ENCODE data around the gene ELMO1. TPM values are rescaled to one million over a fixed set of nuclear protein-coding genes. Genes with fewer than 3 reads are reported as not detected.

Gene ELMO1
- total RNA-seq, 1 experiment from 2014 or later: 1.1 TPM

DNA sequence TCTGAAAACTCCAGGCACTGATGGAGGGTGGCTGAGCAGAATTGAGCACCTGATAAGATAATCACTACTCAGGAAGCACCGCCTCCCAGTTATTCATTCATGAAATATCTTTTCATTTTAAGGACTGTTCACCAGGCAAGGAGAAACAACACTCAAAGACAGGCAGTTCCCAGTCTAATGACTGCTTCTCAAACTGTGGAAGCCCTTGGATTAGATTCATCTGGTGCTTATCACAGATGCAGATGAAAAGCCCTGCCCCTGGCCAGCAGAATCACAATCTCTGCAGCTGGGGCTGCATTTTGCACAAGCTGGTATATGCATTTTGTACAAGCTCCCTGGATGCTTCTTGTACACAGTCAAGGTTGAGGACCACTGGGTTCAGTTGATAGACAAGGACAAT is 109.7 kb downstream of the ELMO1 start:
- RAD21 ChIA-PET (ENCODE audit: low non-redundant PET in 1 of 2, low total read pairs in 2 of 2, uncharacterized antibody in 2 of 2, unreplicated experiment in 2 of 2): no interaction called here
- Histone ChIP-seq H3K79me2 (ENCODE audit: insufficient read depth, low read length) (no peaks in the 10 kb centered on the region), H2AFZ (ENCODE audit: low read depth, low read length, poor library complexity, severe bottlenecking) (no peak overlapping the region), H4K20me1 (ENCODE audit: insufficient read depth) (no peaks in the 10 kb centered on the region), H3K27me3 (ENCODE audit: insufficient read depth, low read length) (peaks cover 25% of the 10 kb centered on the region), H3K9me3 (ENCODE audit: control insufficient read depth in 1 of 2, insufficient read depth in 1 of 2, low read depth in 1 of 2, low read length in 2 of 2) (no peaks in the 10 kb centered on the region), H3K4me1 (ENCODE audit: control insufficient read depth in 1 of 2, insufficient read depth in 2 of 2, low read length in 2 of 2) (no peaks in the 10 kb centered on the region), H3K27ac (ENCODE audit: low read depth, low read length) (no peak overlapping the region), H3K36me3 (ENCODE audit: control insufficient read depth in 1 of 2, insufficient read depth in 2 of 2, low read length in 2 of 2) (no peaks in the 10 kb centered on the region), H3K9ac (ENCODE audit: low read length) (no peak overlapping the region), H3K9me2 (ENCODE audit: insufficient read depth) (no peaks in the 10 kb centered on the region), H3K4me2 (ENCODE audit: low read length) (no peak overlapping the region), H3K4me3 (replicated peaks in 1 of 2; ENCODE audit: low read depth in 1 of 2, low read length in 2 of 2) (no peak overlapping the region)
- ATAC-seq: no peak
- POLR2A ChIA-PET: no interaction called here
- CTCF ChIA-PET: interaction anchor here (0.8 kb wide), 1 partner anchor 14 kb away, joined by 3 read pairs; no protein-coding TSS in a partner anchor
- DNase-seq (ENCODE audit: low read depth, low spot score): no peak
- no TSS peak for BruUV-seq (replicated peaks)
- no peak for TF ChIP-seq SIN3A (IDR thresholded peaks at IDR 0.05; ENCODE audit: low read depth)
- TF ChIP-seq YY1 (IDR thresholded peaks at IDR 0.05; ENCODE audit: extremely low read depth, insufficient replicate concordance, low read depth, low read length): no peak
- no peak for TF ChIP-seq POLR2A (IDR thresholded peaks at IDR 0.05; ENCODE audit: borderline replicate concordance, extremely low read depth, insufficient read depth, insufficient read length)
- TF ChIP-seq FOSL1 (IDR thresholded peaks at IDR 0.05; ENCODE audit: low read depth): no peak
- TF ChIP-seq EZH2phosphoT487 (IDR thresholded peaks at IDR 0.05; ENCODE audit: borderline replicate concordance): no peak
- TF ChIP-seq ZFX (IDR thresholded peaks at IDR 0.05): no peak
- TF ChIP-seq, protein P1, sequence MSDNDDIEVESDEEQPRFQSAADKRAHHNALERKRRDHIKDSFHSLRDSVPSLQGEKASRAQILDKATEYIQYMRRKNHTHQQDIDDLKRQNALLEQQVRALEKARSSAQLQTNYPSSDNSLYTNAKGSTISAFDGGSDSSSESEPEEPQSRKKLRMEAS (IDR thresholded peaks at IDR 0.05): no peak
- no peak for TF ChIP-seq POLR2AphosphoS5 (IDR thresholded peaks at IDR 0.05; ENCODE audit: low read depth, low read length)
- TF ChIP-seq JUND (IDR thresholded peaks at IDR 0.05): no peak
- no peak for TF ChIP-seq SRF (IDR thresholded peaks at IDR 0.05; ENCODE audit: low read depth)
- no peak for TF ChIP-seq RAD21 (IDR thresholded peaks at IDR 0.05; ENCODE audit: low read depth)
- TF ChIP-seq, protein P2, sequence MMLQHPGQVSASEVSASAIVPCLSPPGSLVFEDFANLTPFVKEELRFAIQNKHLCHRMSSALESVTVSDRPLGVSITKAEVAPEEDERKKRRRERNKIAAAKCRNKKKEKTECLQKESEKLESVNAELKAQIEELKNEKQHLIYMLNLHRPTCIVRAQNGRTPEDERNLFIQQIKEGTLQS (IDR thresholded peaks at IDR 0.05): no peak
- no peak for TF ChIP-seq TCF7L2 (IDR thresholded peaks at IDR 0.05; ENCODE audit: borderline replicate concordance, extremely low read depth, insufficient read depth, insufficient read length)
- TF ChIP-seq, protein P3, sequence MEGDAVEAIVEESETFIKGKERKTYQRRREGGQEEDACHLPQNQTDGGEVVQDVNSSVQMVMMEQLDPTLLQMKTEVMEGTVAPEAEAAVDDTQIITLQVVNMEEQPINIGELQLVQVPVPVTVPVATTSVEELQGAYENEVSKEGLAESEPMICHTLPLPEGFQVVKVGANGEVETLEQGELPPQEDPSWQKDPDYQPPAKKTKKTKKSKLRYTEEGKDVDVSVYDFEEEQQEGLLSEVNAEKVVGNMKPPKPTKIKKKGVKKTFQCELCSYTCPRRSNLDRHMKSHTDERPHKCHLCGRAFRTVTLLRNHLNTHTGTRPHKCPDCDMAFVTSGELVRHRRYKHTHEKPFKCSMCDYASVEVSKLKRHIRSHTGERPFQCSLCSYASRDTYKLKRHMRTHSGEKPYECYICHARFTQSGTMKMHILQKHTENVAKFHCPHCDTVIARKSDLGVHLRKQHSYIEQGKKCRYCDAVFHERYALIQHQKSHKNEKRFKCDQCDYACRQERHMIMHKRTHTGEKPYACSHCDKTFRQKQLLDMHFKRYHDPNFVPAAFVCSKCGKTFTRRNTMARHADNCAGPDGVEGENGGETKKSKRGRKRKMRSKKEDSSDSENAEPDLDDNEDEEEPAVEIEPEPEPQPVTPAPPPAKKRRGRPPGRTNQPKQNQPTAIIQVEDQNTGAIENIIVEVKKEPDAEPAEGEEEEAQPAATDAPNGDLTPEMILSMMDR (IDR thresholded peaks at IDR 0.05 in 2 of 3, conservative IDR thresholded peaks at IDR 0.05 in 1 of 3; ENCODE audit: borderline replicate concordance in 1 of 3, insufficient read depth in 1 of 3, low read depth in 2 of 3, low read length in 2 of 3): no peak
- no peak for TF ChIP-seq CEBPB (IDR thresholded peaks at IDR 0.05; ENCODE audit: low read depth)
- TF ChIP-seq EZH2 (IDR thresholded peaks at IDR 0.05): no peak
- intact Hi-C loops (cut with micrococcal nuclease): no loop called here
